ENCODE results near the gene BMP7. TPM values are rescaled to one million over a fixed set of nuclear protein-coding genes. Genes with fewer than 3 reads are reported as not detected.

Gene BMP7
- total RNA-seq = not detected in 2 replicates

DNA sequence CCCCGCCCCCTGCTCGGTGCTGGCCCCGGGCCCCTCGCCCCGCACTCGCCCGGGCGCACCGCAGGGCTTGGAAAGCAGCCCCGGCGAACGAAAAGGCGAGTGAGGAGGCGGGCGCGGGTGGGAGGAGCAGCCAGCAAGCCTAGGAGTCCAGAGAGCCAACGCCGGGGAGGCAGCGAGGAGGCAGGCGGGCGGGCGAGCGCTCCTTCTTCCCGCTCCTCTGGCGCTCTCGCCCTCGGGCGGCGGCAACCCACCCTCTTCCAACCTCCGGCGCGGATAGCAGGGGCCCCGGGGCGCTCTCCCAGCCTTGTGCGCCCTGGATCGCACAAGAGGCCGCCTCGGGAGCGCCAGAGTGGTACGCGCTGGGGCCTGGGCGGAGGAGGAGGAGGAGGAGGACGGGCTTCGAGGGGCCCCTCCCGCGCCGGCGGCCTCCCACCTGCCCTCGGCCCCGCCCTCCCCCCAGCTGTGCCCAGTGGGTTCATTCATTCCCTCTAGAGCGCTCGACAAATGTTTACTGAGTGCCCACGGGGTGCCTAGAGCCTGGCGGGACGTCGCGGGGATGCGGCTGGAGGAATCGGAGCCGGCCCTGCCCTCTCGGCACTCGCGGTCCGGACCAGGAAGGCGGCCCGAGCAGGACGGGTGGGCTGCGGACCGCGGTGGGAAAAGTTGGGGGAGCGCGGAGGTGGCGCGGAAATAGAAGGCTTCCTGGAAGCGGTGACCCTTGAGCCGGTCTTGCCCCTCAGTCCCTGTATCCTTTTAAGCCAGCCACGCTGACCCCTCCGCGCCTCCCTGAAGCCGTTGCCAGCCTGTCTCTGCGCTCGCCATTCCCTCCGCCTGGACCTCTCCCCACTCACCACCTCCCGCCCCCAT lies at the start of gene BMP7:
BMP7 (minus strand) TSS at position 351 of the 867 bp plus-strand sequence. CDS start 519 bp downstream, outside the sequence.

Other genes starting within 250 kb of the BMP7 start
- gene SPO11, start 63.2 kb upstream of the BMP7 start, total RNA-seq = not detected in 2 replicates
- gene RAE1, start 84.6 kb upstream of the BMP7 start, total RNA-seq = 30.9 and 53.5 TPM in 2 replicates
- 7.3 and 13.4 TPM in 2 replicates for gene RBM38, start 124.8 kb upstream of the BMP7 start, total RNA-seq